Keratinocyte (primary cell): ENCODE data around the gene FMN1. TPM values are rescaled to one million over a fixed set of nuclear protein-coding genes. Genes with fewer than 3 reads are reported as not detected.

Experiments
- DNase-seq: peaks from one replicate; pipeline ENCODE4 v3.0.0-alpha.2; 2011; ENCODE audit warnings: low read depth, missing footprints, low spot score
- FAIRE-seq: peaks from 2 replicates; lab custom pipeline; 2011; peaks lifted over from hg19 to GRCh38; lab: Jason Lieb, UNC
- H2AFZ ChIP-seq: 2 replicates; pipeline ENCODE4 v1.6.0; 2012; ENCODE audit warnings: low read length, control low read depth, inconsistent platforms; ENCODE audit not compliant: control insufficient read depth
- H3K27ac ChIP-seq: 2 replicates; pipeline ENCODE4 v1.5.1; 2011; ENCODE audit warnings: low read length; ENCODE audit not compliant: control insufficient read depth, insufficient read depth
- H3K27me3 ChIP-seq: 3 replicates; pipeline ENCODE4 v1.6.0; 2011; ENCODE audit warnings: low read length; ENCODE audit not compliant: control insufficient read depth, insufficient read depth; ENCODE audit errors: extremely low read depth
- H3K36me3 ChIP-seq, 2 experiments: 2 replicates in 1 of 2; 3 replicates in 1 of 2; pipeline ENCODE4 v1.5.1; 2011; ENCODE audit warnings: low read length in 2 of 2, mild to moderate bottlenecking in 1 of 2; ENCODE audit not compliant: control insufficient read depth in 2 of 2, insufficient read depth in 2 of 2; ENCODE audit errors: extremely low read depth in 1 of 2
- H3K4me1 ChIP-seq: 3 replicates; pipeline ENCODE4 v1.5.1; 2011; ENCODE audit warnings: low read length; ENCODE audit not compliant: control insufficient read depth, insufficient read depth; ENCODE audit errors: extremely low read depth
- H3K4me2 ChIP-seq: 3 replicates; pipeline ENCODE4 v1.6.0; 2011; ENCODE audit warnings: low read depth, low read length; ENCODE audit not compliant: control insufficient read depth, insufficient read depth; ENCODE audit errors: extremely low read depth
- H3K4me3 ChIP-seq, 3 experiments: fragments of 200-600 bp in 1 of 3; sonication (generic) in 1 of 3; 2 replicates in 2 of 3; 3 replicates in 1 of 3; pipeline ENCODE4 v1.5.1; 2011 to 2016; ENCODE audit warnings: low read length in 3 of 3, mild to moderate bottlenecking in 3 of 3, control low read depth in 2 of 3, inconsistent platforms in 1 of 3, low read depth in 1 of 3, mixed read lengths in 1 of 3, mixed run types in 1 of 3, moderate library complexity in 1 of 3; ENCODE audit not compliant: control insufficient read depth in 2 of 3, insufficient read depth in 2 of 3; ENCODE audit errors: extremely low read depth in 1 of 3
- H3K79me2 ChIP-seq: 2 replicates; pipeline ENCODE4 v1.6.0; 2012; ENCODE audit warnings: low read length; ENCODE audit not compliant: control insufficient read depth, insufficient read depth
- H3K9ac ChIP-seq: 3 replicates; pipeline ENCODE4 v1.6.0; 2011; ENCODE audit warnings: low read length; ENCODE audit not compliant: control insufficient read depth, insufficient read depth; ENCODE audit errors: extremely low read depth
- H3K9me1 ChIP-seq: 3 replicates; pipeline ENCODE4 v1.6.0; 2011; ENCODE audit warnings: low read length; ENCODE audit not compliant: control insufficient read depth, insufficient read depth; ENCODE audit errors: extremely low read depth
- H3K9me3 ChIP-seq: 2 replicates; pipeline ENCODE4 v1.5.1; 2012; ENCODE audit warnings: low read depth, low read length; ENCODE audit not compliant: control insufficient read depth
- H4K20me1 ChIP-seq: 3 replicates; pipeline ENCODE4 v1.6.0; 2011; ENCODE audit warnings: low read length; ENCODE audit not compliant: control insufficient read depth, insufficient read depth; ENCODE audit errors: extremely low read depth
- EZH2 ChIP-seq: IDR thresholded peaks from one replicate; pipeline ENCODE4 v1.6.1; 2012; ENCODE audit warnings: inconsistent platforms, mild to moderate bottlenecking, low read length, moderate library complexity
- dilution Hi-C: fragments of 300-500 bp; cut with MboI; formaldehyde crosslinking; loops from one replicate; pipeline ENCODE4 v1.7.0; 2020; ENCODE audit warnings: low sequenced_read_pairs; ENCODE audit not compliant: extremely low pct_ligation_motif_present
- polyA plus RNA-seq, 5 experiments: library from polyadenylated mRNA; depleted of rRNA in 3 of 5; stranded (reverse) in 3 of 5; stranded (forward) in 1 of 5; unstranded in 1 of 5; fragments of >200 nt; gene quantifications; 1 replicate in 1 of 5; 2 replicates in 3 of 5; 3 replicates in 1 of 5; pipeline versions ENCODE4 v1.2.1 to v1.2.3, GENCODE V29; 2011 to 2012; ENCODE audit warnings: missing spikeins in 2 of 5, low read depth in 1 of 5, low replicate concordance in 1 of 5
- TF ChIP-seq, protein P1 (sequence below), 3 experiments: IDR thresholded peaks in 1 of 3; conservative IDR thresholded peaks in 1 of 3; optimal IDR thresholded peaks in 1 of 3; 2 replicates in 2 of 3; 3 replicates in 1 of 3; pipeline versions ENCODE3 to v1.5.1; 2011; ENCODE audit warnings: low read length in 3 of 3, mild to moderate bottlenecking in 3 of 3, moderate library complexity in 2 of 3, control low read depth in 1 of 3, inconsistent platforms in 1 of 3; ENCODE audit not compliant: insufficient read depth in 2 of 3; ENCODE audit errors: extremely low read depth in 1 of 3

Gene FMN1
- polyA plus RNA-seq, 1 donor (not counting 4 experiments of a cell fraction or from before 2014, with no cell fraction given): 0.71 TPM

DNA sequence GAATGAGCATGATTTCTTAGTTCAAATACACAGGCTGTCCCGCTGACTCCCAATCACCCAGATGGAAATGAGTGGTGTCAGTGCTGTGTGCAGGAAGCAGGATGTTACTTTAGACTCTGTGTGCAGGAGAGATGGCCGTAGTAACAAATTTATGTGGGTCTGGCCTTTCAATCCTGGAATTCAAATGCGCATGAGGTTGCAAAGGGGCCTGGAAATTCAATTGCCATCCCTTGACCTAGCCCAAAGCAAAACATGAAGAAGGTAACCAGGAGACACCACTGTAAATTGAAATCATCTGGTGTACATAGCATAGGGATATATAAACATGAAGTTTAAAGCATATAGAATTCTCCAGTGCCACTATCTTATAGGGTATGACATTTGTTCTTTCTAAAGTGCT, 443.5 kb downstream of the FMN1 start:
- no peaks in the 10 kb centered on the region for H3K9me1 ChIP-seq
- DNase-seq (no peak), FAIRE-seq (no peak)
- H4K20me1 ChIP-seq: no peaks in the 10 kb centered on the region
- H3K4me1 ChIP-seq: no peaks in the 10 kb centered on the region
- H3K9ac ChIP-seq: no peak overlapping the region
- H3K79me2 ChIP-seq: no peaks in the 10 kb centered on the region
- dilution Hi-C loops: no loop called here
- no peak overlapping the region for H2AFZ ChIP-seq
- no peaks in the 10 kb centered on the region for H3K27me3 ChIP-seq
- H3K4me3 ChIP-seq: no peak overlapping the region
- no peak for TF ChIP-seq EZH2
- TF ChIP-seq, protein P1, sequence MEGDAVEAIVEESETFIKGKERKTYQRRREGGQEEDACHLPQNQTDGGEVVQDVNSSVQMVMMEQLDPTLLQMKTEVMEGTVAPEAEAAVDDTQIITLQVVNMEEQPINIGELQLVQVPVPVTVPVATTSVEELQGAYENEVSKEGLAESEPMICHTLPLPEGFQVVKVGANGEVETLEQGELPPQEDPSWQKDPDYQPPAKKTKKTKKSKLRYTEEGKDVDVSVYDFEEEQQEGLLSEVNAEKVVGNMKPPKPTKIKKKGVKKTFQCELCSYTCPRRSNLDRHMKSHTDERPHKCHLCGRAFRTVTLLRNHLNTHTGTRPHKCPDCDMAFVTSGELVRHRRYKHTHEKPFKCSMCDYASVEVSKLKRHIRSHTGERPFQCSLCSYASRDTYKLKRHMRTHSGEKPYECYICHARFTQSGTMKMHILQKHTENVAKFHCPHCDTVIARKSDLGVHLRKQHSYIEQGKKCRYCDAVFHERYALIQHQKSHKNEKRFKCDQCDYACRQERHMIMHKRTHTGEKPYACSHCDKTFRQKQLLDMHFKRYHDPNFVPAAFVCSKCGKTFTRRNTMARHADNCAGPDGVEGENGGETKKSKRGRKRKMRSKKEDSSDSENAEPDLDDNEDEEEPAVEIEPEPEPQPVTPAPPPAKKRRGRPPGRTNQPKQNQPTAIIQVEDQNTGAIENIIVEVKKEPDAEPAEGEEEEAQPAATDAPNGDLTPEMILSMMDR (optimal IDR thresholded peaks at IDR 0.05 in 1 of 3, IDR thresholded peaks at IDR 0.05 in 1 of 3, conservative IDR thresholded peaks at IDR 0.05 in 1 of 3; ENCODE audit: extremely low read depth in 1 of 3, insufficient read depth in 2 of 3, low read length in 3 of 3): no peak
- H3K27ac ChIP-seq: no peak overlapping the region
- no peak overlapping the region for H3K4me2 ChIP-seq
- H3K36me3 ChIP-seq: no peaks in the 10 kb centered on the region
- no peaks in the 10 kb centered on the region for H3K9me3 ChIP-seq

DNA sequence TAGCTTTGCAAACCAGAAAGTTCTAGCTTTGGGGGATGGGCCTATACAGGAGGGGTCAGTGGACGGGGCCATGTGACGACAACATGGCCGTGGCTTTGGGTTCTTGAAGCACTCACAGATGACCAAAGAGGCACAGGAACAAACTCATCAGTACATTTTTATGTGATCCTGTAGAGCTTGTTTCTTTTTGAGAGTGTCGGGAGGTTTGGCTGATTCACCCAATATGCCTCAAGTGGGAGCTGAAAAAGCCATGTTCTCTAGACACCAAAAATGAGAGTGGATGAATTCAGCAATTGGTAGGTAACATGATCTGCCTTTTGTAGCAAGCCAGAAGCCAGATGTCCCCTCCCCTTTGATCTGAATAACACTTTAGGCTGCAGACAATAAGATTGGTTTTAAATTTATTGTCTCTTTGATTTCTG, 446.6 kb downstream of the FMN1 start:
- no peak for FAIRE-seq
- H3K9me3 ChIP-seq: no peaks in the 10 kb centered on the region
- H3K4me2 ChIP-seq: no peak overlapping the region
- H3K4me1 ChIP-seq: peaks cover 10% of the 10 kb centered on the region
- dilution Hi-C loops: no loop called here
- H4K20me1 ChIP-seq: no peaks in the 10 kb centered on the region
- no peaks in the 10 kb centered on the region for H3K9me1 ChIP-seq
- no peak overlapping the region for H3K9ac ChIP-seq
- H3K27me3 ChIP-seq: no peaks in the 10 kb centered on the region
- no peak overlapping the region for H3K4me3 ChIP-seq
- H2AFZ ChIP-seq: no peak overlapping the region
- H3K27ac ChIP-seq: no peak overlapping the region
- TF ChIP-seq, protein P1 (optimal IDR thresholded peaks at IDR 0.05 in 1 of 3, IDR thresholded peaks at IDR 0.05 in 1 of 3, conservative IDR thresholded peaks at IDR 0.05 in 1 of 3; ENCODE audit: extremely low read depth in 1 of 3, insufficient read depth in 2 of 3, low read length in 3 of 3): no peak
- no peak for TF ChIP-seq EZH2
- DNase-seq: no peak
- no peaks in the 10 kb centered on the region for H3K79me2 ChIP-seq
- H3K36me3 ChIP-seq: no peaks in the 10 kb centered on the region
